HG02970 (cell line): ENCODE measurements around the gene LMOD2.

Experiments
- ATAC-seq: cut with Tn5 transposase; IDR thresholded peaks from one replicate; pipeline ENCODE4 v1.9.1; 2021; ENCODE audit warnings: mild to moderate bottlenecking, moderate library complexity, moderate number of reproducible peaks; ENCODE audit not compliant: unreplicated experiment, low FRiP score

The LMOD2 gene

GRCh38 chr7:123669485-123669884, 13.8 kb downstream of the LMOD2 start:
- no peak for ATAC-seq

GRCh38 chr7:123673137-123673732, 17.6 kb downstream of the LMOD2 start:
- no peak for ATAC-seq

DNA sequence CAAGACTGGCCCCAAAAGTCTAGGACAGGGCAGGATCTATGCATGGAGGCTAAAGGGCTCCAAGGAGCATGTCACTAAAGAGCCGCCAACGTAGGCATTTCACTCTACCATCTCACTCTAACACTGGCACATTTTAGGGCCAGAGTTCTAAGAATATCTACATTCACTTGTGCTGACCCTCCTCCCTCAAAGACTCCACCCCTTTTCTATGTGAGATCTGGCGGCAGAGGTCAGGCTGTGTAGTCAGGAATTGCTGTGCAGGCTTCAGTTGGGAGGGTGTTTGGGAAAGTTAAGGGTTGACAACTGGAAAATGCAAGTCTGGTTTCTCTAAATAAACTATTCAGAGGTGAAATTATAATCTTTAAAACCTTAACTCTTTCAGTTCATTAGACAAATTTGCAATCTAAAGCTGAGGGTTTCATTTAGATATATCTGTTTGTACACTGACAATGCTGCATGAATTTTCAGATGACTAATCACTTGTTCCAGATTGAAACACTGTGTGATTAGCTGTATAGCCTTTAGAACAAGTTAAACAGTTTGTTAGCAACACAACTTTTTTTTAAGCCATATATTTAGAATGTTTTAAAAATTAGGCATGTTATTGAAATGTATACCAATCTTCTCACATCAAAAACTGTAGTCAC, 18.2 kb downstream of the LMOD2 start:
- ATAC-seq: no peak

DNA sequence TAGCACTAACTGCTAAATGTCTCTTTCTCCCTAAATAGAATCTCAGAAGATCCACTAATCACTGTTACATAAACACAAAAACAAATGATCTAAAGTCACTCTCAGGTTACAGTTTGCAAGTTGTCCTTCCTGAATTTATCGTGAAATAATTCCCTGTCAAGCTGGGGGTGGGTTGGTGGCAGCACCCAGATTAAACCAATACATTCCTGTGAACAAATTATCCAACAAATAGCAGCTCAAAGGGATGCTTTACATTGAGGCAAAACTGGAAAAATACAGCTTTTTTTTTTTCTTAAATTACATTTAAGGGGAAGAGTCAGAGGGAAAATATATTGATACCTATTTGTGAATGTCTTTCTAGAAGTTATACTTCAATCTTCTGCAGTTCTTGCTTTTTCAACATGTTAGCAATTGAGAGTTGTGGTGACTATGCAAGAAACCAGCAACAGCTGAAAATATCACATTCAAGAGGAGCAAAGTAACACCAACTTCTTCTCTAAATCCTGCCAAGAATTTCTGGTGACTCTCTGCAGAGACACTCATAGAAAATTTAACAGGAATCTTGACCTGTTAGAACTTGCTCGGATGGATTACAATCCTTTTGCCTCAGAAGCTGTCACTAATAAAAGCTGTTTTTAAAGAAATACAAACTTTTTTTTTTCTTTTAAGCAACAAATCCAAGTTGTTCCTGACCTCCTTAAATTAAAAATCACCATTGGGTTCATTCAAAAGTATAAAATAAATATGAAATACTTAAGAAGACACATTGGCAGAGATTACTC, 18.9 kb downstream of the LMOD2 start:
- no peak for ATAC-seq

GRCh38 chr7:123675181-123675473, 19.5 kb downstream of the LMOD2 start:
- no peak for ATAC-seq

DNA sequence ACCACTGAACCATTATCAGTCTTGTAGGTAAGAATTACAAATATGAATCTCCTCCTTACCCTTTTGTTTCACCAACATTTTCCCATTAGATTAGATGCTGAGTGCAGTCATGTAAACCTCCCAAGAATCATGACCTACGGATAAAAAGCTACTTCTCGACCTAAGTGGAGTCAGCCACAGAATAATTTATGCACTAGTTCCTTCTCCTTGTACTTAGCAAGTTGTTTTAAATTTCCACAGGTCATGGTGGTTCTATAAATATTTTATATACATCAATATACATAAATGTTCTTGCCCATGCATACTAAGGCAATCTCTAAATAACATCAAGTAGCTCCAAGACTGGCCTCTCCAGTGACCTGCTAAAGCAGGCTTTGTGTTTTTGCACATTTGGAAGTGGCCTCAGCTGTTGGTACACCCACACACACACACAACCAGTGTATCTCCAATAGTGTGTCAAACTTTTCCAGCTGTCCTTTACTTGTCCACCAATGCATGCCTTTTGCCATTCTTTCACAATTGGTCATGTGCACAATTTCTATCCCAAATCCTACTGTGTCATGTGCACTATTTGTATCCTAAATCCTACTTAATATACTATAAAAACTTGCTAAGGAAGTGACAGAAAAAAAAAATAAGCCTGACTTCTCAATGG, 21.5 kb downstream of the LMOD2 start:
- ATAC-seq: no peak

GRCh38 chr7:123679614-123680013, 23.9 kb downstream of the LMOD2 start:
- no peak for ATAC-seq

- ATAC-seq: no peak
Observed at GRCh38 chr7:123680580-123680979, 24.9 kb downstream of the LMOD2 start.

- ATAC-seq: no peak
Observed at GRCh38 chr7:123681561-123681960, 25.9 kb downstream of the LMOD2 start.

GRCh38 chr7:123682690-123683089, 27.0 kb downstream of the LMOD2 start:
- no peak for ATAC-seq

- ATAC-seq: no peak
Observed at GRCh38 chr7:123687161-123687560, 31.5 kb downstream of the LMOD2 start.

DNA sequence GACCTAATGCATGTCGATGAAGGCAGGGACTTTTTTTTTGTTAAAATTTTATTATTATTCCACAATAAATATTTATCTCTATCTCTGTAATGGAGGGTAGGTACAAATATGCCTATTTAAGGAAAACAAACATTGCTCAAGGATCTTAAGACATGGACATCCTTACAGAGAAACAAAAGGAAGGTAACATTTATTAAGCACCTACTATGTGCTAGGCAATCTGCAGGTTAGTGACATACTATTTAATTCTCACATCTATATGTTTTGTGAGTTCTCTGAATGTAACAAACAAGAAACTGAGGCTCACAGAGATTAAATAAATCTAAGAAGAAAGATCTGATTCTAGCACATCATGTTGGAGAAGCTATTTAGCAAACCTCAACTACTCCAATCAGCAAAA, 32.1 kb downstream of the LMOD2 start:
- no peak for ATAC-seq

GRCh38 chr7:123689250-123689649, 33.6 kb downstream of the LMOD2 start:
- ATAC-seq: no peak

DNA sequence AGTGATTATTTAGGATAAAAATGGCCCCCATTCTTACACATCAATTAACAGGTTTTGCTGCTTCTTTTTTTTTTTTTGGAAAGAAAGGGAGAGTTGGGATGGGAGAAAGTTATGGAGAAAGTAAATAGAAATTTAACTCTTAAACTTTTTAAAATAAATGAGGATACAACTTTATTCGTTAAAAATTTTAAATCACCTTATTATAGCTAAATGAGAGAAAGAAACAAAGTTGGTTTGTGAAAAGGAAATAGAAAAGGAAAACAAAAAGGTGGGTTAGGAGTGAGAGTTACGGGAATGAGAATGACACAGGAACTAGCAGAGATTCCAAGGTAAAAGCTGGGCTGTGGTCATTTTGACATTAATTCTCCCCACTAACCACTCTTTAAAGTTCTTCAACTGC, 34.9 kb downstream of the LMOD2 start:
- no peak for ATAC-seq

DNA sequence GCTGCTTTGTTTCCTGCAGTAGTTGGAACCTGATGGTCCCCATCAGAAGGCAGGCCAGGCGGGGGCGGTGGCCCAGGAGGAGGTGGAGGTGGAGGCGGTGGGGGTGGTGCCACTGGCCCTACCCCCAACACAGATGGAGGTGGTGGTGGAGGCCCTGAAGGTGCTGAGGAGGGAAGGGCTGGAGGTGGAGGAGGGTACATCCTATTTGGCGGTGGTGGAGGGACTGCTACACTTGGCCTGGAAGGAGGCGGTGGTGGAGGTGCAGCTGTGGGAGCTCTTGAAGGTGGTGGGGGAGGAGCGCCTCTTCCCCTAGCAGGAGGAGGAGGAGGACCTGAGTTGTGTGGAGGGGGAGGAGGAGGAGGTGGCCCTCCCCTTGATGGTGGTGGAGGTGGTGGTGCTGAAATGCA, 36.8 kb downstream of the LMOD2 start:
- ATAC-seq: no peak

- ATAC-seq: no peak
Observed at GRCh38 chr7:123695944-123696677, 40.4 kb downstream of the LMOD2 start.

DNA sequence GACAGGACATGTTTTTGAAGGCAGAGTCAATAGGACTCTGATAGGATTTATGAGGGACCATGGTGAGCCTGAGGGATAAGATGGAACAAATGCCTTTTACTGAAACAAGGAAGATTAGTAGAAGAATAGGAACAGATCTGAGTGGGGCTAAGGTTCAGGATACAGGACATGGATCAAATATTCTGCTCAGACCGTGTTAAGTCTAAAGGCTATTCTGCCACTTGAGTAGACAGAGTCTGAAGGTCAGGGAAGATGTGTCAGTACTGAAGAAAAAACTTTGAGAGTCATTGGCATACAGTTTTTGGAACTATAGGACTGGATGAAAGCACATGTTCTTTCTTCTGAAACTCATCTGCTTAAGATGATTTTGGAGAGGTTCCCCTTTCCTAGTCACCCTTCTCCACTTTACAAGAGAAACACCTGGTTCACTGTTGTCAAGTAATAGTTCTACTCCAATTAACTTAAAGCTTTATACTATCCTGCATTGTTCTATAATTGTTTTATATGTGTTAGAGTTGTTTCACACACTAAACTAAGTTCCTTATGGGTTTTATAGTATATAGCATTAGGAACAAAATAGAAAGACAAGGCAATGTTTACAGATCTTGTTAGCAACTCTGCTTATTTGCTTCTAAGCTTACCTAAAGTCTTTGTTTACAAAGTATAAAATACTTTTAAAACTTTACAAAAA, 49.7 kb downstream of the LMOD2 start:
- ATAC-seq: no peak

- no peak for ATAC-seq
Observed at GRCh38 chr7:123709525-123709924, 53.9 kb downstream of the LMOD2 start.

DNA sequence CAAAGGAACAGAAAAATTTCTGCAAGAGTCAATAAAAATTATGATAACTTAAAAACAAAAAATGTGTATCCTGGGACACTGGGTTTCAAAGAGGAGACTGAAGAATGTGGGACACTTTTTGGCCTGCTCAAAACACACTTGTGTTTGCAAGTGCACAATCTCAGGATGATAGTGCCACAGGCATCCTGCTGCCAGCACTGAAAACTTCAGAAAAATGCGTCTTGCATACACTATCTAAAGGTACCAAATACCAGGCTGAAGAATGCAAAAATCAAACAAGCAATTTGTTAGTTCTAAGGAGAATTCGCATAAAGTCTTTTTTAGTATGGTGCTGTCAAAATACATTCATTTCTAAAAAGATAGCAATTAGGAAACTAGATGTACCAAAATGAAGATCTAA, 55.0 kb downstream of the LMOD2 start:
- no peak for ATAC-seq

- ATAC-seq: no peak
Observed at GRCh38 chr7:123711832-123712293, 56.2 kb downstream of the LMOD2 start.
